ENCODE data around the gene PRMT2. TPM values are rescaled to one million over a fixed set of nuclear protein-coding genes. Genes with fewer than 3 reads are reported as not detected.

PRMT2 gene
- total RNA-seq, 1 experiment from 2014 or later = 62.0 TPM

GRCh38 chr21:46643379-46644177 is 8.1 kb downstream of the PRMT2 start:
- Histone ChIP-seq H3K27ac (no peak overlapping the region), H3K9me3 (replicated peaks) (no peaks in the 10 kb centered on the region), H3K4me1 (peaks cover 3% of the 10 kb centered on the region; the same call in 1 of the 2 replicates), H3K27me3 (no peaks in the 10 kb centered on the region), H3K4me3 (no peak overlapping the region), H3K36me3 (peaks cover 34% of the 10 kb centered on the region)
- no peak for DNase-seq

- no peak overlapping the region for H3K4me3 ChIP-seq
- H3K27me3 ChIP-seq = no peaks in the 10 kb centered on the region
- DNase-seq = no peak
- H3K36me3 ChIP-seq = peaks cover 53% of the 10 kb centered on the region
- H3K9me3 ChIP-seq (replicated peaks) = no peaks in the 10 kb centered on the region
- H3K27ac ChIP-seq = no peak overlapping the region
- peaks cover 3% of the 10 kb centered on the region; the same call in 1 of the 2 replicates for H3K4me1 ChIP-seq
These were observed 10.4 kb downstream of the PRMT2 start for GRCh38 chr21:46645840-46646239.

- DNase-seq = peak; percentile 8 to 41
- Histone ChIP-seq H3K27me3 (no peaks in the 10 kb centered on the region), H3K9me3 (replicated peaks) (no peaks in the 10 kb centered on the region), H3K36me3 (peaks cover 56% of the 10 kb centered on the region), H3K27ac (no peak overlapping the region), H3K4me1 (peaks cover 3% of the 10 kb centered on the region; the same call in 1 of the 2 replicates), H3K4me3 (no peak overlapping the region)
These were observed 11.2 kb downstream of the PRMT2 start for GRCh38 chr21:46646541-46647154.

GRCh38 chr21:46648539-46648938 is 13.1 kb downstream of the PRMT2 start:
- Histone ChIP-seq H3K9me3 (replicated peaks) (no peaks in the 10 kb centered on the region), H3K27ac (no peak overlapping the region), H3K36me3 (peaks cover 68% of the 10 kb centered on the region), H3K4me1 (peaks cover 3% of the 10 kb centered on the region; the same call in 1 of the 2 replicates), H3K4me3 (no peak overlapping the region), H3K27me3 (no peaks in the 10 kb centered on the region)
- no peak for DNase-seq

GRCh38 chr21:46649356-46649755 is 13.9 kb downstream of the PRMT2 start:
- H3K9me3 ChIP-seq (replicated peaks) = no peaks in the 10 kb centered on the region; the same call in 1 of the 2 replicates
- no peak overlapping the region for H3K27ac ChIP-seq
- peaks cover 71% of the 10 kb centered on the region for H3K36me3 ChIP-seq
- peaks cover 3% of the 10 kb centered on the region; the same call in 1 of the 2 replicates for H3K4me1 ChIP-seq
- no peak for DNase-seq
- H3K27me3 ChIP-seq = no peaks in the 10 kb centered on the region
- no peak overlapping the region for H3K4me3 ChIP-seq

GRCh38 chr21:46650476-46651098 is 15.1 kb downstream of the PRMT2 start:
- Histone ChIP-seq H3K27ac (no peak overlapping the region), H3K4me1 (peaks cover 3% of the 10 kb centered on the region; the same call in 1 of the 2 replicates), H3K36me3 (peaks cover 74% of the 10 kb centered on the region), H3K27me3 (no peaks in the 10 kb centered on the region), H3K9me3 (replicated peaks) (peaks cover 8% of the 10 kb centered on the region), H3K4me3 (no peak overlapping the region)
- DNase-seq = no peak

- H3K4me3 ChIP-seq = no peak overlapping the region
- peaks cover 77% of the 10 kb centered on the region for H3K36me3 ChIP-seq
- peaks cover 3% of the 10 kb centered on the region; the same call in 1 of the 2 replicates for H3K4me1 ChIP-seq
- H3K27me3 ChIP-seq = no peaks in the 10 kb centered on the region
- DNase-seq = no peak
- peaks cover 8% of the 10 kb centered on the region for H3K9me3 ChIP-seq (replicated peaks)
- H3K27ac ChIP-seq = no peak overlapping the region
These were observed 15.6 kb downstream of the PRMT2 start for GRCh38 chr21:46651121-46651520.

GRCh38 chr21:46655230-46655629 is 19.8 kb downstream of the PRMT2 start:
- Histone ChIP-seq H3K4me3 (no peak overlapping the region), H3K27ac (no peak overlapping the region), H3K27me3 (no peaks in the 10 kb centered on the region), H3K9me3 (replicated peaks) (peaks cover 8% of the 10 kb centered on the region), H3K36me3 (peaks cover 62% of the 10 kb centered on the region), H3K4me1 (no peaks in the 10 kb centered on the region)
- no peak for DNase-seq

GRCh38 chr21:46656820-46657219 is 21.3 kb downstream of the PRMT2 start:
- no peak for DNase-seq
- Histone ChIP-seq H3K27me3 (no peaks in the 10 kb centered on the region), H3K27ac (no peak overlapping the region), H3K9me3 (replicated peaks) (peaks cover 8% of the 10 kb centered on the region), H3K4me3 (no peak overlapping the region), H3K4me1 (no peaks in the 10 kb centered on the region), H3K36me3 (peaks cover 55% of the 10 kb centered on the region)

- Histone ChIP-seq H3K36me3 (peaks cover 18% of the 10 kb centered on the region), H3K9me3 (replicated peaks) (no peaks in the 10 kb centered on the region), H3K27ac (no peak overlapping the region), H3K4me3 (no peak overlapping the region), H3K27me3 (no peaks in the 10 kb centered on the region), H3K4me1 (no peaks in the 10 kb centered on the region)
- no peak for DNase-seq
These were observed 25.0 kb downstream of the PRMT2 start for GRCh38 chr21:46660505-46660904.

GRCh38 chr21:46661211-46661625 is 25.7 kb downstream of the PRMT2 start:
- H3K9me3 ChIP-seq (replicated peaks) = no peaks in the 10 kb centered on the region
- H3K4me3 ChIP-seq = no peak overlapping the region
- peaks cover 11% of the 10 kb centered on the region for H3K36me3 ChIP-seq
- no peaks in the 10 kb centered on the region for H3K4me1 ChIP-seq
- no peak for DNase-seq
- H3K27me3 ChIP-seq = no peaks in the 10 kb centered on the region
- no peak overlapping the region for H3K27ac ChIP-seq

GRCh38 chr21:46661642-46662366 is 26.3 kb downstream of the PRMT2 start:
- Histone ChIP-seq H3K27ac (no peak overlapping the region), H3K36me3 (peaks cover 7% of the 10 kb centered on the region; the same call in 1 of the 2 replicates), H3K9me3 (replicated peaks) (no peaks in the 10 kb centered on the region), H3K27me3 (no peaks in the 10 kb centered on the region), H3K4me3 (no peak overlapping the region), H3K4me1 (no peaks in the 10 kb centered on the region)
- no peak for DNase-seq

- no peak overlapping the region for H3K4me3 ChIP-seq
- H3K27me3 ChIP-seq = no peaks in the 10 kb centered on the region
- no peak overlapping the region for H3K27ac ChIP-seq
- no peak for DNase-seq
- H3K36me3 ChIP-seq = 0 out of 2 replicates have a peak, but pooled peaks cover 3% of the 10 kb centered on the region
- no peaks in the 10 kb centered on the region for H3K4me1 ChIP-seq
- no peaks in the 10 kb centered on the region for H3K9me3 ChIP-seq (replicated peaks)
These were observed 26.8 kb downstream of the PRMT2 start for GRCh38 chr21:46662367-46662654.

- Histone ChIP-seq H3K36me3 (0 out of 2 replicates have a peak, but pooled peaks cover 3% of the 10 kb centered on the region), H3K9me3 (replicated peaks) (no peaks in the 10 kb centered on the region), H3K27ac (no peak overlapping the region), H3K4me3 (no peak overlapping the region), H3K27me3 (no peaks in the 10 kb centered on the region), H3K4me1 (no peaks in the 10 kb centered on the region)
- no peak for DNase-seq
These were observed 27.5 kb downstream of the PRMT2 start for GRCh38 chr21:46662765-46663500.

All from SJCRH30 (cell line).